PC-9 (cell line): ENCODE measurements around the gene TOMM5. TPM values are rescaled to one million over a fixed set of nuclear protein-coding genes. Genes with fewer than 3 reads are reported as not detected.

Experiments used
- BruUV-seq: library from RNA; stranded (reverse); fragments of 400-500 nt; replicated peaks from 2 replicates; lab custom pipeline; 2021; lab: Mats Ljungman, UMichigan
- CTCF ChIA-PET: fragments of 300-600 bp; sonication (Branson Sonifier 250); formaldehyde crosslinking; loops from one replicate; lab custom pipeline; 2022; ENCODE audit warnings: antibody characterized with exemption; lab: Charles Lee
- POLR2A ChIA-PET: fragments of 300-600 bp; sonication (Branson Sonifier 250); formaldehyde crosslinking; loops from one replicate; lab custom pipeline; 2022; ENCODE audit warnings: antibody characterized with exemption; ENCODE audit not compliant: unreplicated experiment; lab: Charles Lee
- DNase-seq, 2 experiments: peaks; one replicate each; pipeline versions ENCODE4 v3.0.0 to v3.0.0-alpha.2; 2015 to 2022; ENCODE audit warnings: mixed read lengths in 1 of 2
- H2AFZ ChIP-seq: fragments of 200-600 bp; sonication (generic); 2 replicates; pipeline ENCODE4 v1.8.1; 2017; ENCODE audit warnings: antibody characterized with exemption
- H3F3A ChIP-seq: fragments of 200-600 bp; sonication (generic); 2 replicates; pipeline ENCODE4 v1.8.1; 2017; ENCODE audit warnings: antibody characterized with exemption, mild to moderate bottlenecking, low read depth; ENCODE audit not compliant: insufficient read depth
- H3K27ac ChIP-seq: fragments of 200-600 bp; sonication (generic); 2 replicates; pipeline ENCODE4 v1.6.1; 2016; ENCODE audit warnings: mixed run types
- H3K27me3 ChIP-seq: fragments of 200-600 bp; sonication (generic); 2 replicates; pipeline ENCODE4 v1.6.1; 2016; ENCODE audit warnings: low read depth, mixed run types; ENCODE audit not compliant: insufficient read depth
- H3K36me3 ChIP-seq: fragments of 200-600 bp; sonication (generic); 2 replicates; pipeline ENCODE4 v1.6.1; 2016; ENCODE audit warnings: low read depth, mixed run types
- H3K4me1 ChIP-seq: fragments of 200-600 bp; sonication (generic); replicated peaks from 2 replicates; pipeline ENCODE4 v1.6.1; 2016; ENCODE audit warnings: mixed run types; ENCODE audit not compliant: insufficient read depth
- H3K4me2 ChIP-seq: fragments of 200-600 bp; sonication (generic); 2 replicates; pipeline ENCODE4 v1.6.1; 2017; ENCODE audit warnings: mixed run types
- H3K4me3 ChIP-seq: fragments of 200-600 bp; sonication (generic); 2 replicates; pipeline ENCODE4 v1.6.1; 2016; ENCODE audit warnings: mixed run types
- H3K79me2 ChIP-seq: fragments of 200-600 bp; sonication (generic); 2 replicates; pipeline ENCODE4 v1.6.1; 2017; ENCODE audit warnings: low read depth, mixed run types
- H3K9me2 ChIP-seq: fragments of 200-600 bp; sonication (generic); 2 replicates; pipeline ENCODE4 v1.8.1; 2017; ENCODE audit warnings: mild to moderate bottlenecking; ENCODE audit not compliant: insufficient read depth
- H3K9me3 ChIP-seq: fragments of 200-600 bp; sonication (generic); 2 replicates; pipeline ENCODE4 v1.8.1; 2016; ENCODE audit warnings: low read depth; ENCODE audit not compliant: insufficient read depth
- H4K20me1 ChIP-seq: fragments of 200-600 bp; sonication (generic); 2 replicates; pipeline ENCODE4 v1.8.1; 2017; ENCODE audit not compliant: insufficient read depth
- CTCF ChIP-seq: fragments of 200-600 bp; sonication (generic); conservative IDR thresholded peaks from 2 replicates; pipeline ENCODE4 v1.6.1; 2017; ENCODE audit warnings: mixed run types, antibody characterized with exemption, mild to moderate bottlenecking, moderate library complexity
- EZH2 ChIP-seq: fragments of 200-600 bp; sonication (generic); IDR thresholded peaks from 2 replicates; pipeline ENCODE4 v1.8.0; 2017; ENCODE audit warnings: antibody characterized with exemption, low read depth
- intact Hi-C: fragments of 100-400 bp; cut with micrococcal nuclease; formaldehyde crosslinking; loops from one replicate; pipeline ENCODE4 v1.10.0; 2022; ENCODE audit not compliant: unreplicated experiment
- total RNA-seq: library from RNA; stranded (reverse); gene quantifications from 2 replicates; pipeline ENCODE4 v1.2.3, GENCODE V29; 2021

The TOMM5 gene
- total RNA-seq, 1 experiment from 2014 or later, result 78.2 TPM

GRCh38 chr9:37575001-37575400, 17.4 kb downstream of the TOMM5 start:
- H3K9me3 ChIP-seq, result no peaks in the 10 kb centered on the region
- ChIA-PET CTCF (interaction anchor here (0.5 kb wide), 1 partner anchor 252 kb away, joined by 5 read pairs; no protein-coding TSS in a partner anchor), POLR2A (no interaction called here)
- no peaks in the 10 kb centered on the region for H3F3A ChIP-seq
- DNase-seq, result no peak
- no peak for TF ChIP-seq EZH2
- TF ChIP-seq CTCF, result no peak
- H3K27ac ChIP-seq, result no peak overlapping the region
- no peaks in the 10 kb centered on the region for H3K79me2 ChIP-seq
- H4K20me1 ChIP-seq, result no peaks in the 10 kb centered on the region; the same call in 1 of the 2 replicates
- intact Hi-C loops, result no loop called here
- no peaks in the 10 kb centered on the region for H3K4me1 ChIP-seq
- no peaks in the 10 kb centered on the region for H3K27me3 ChIP-seq
- no peak overlapping the region for H3K4me3 ChIP-seq
- no peaks in the 10 kb centered on the region for H3K9me2 ChIP-seq
- H3K4me2 ChIP-seq, result no peak overlapping the region
- H3K36me3 ChIP-seq, result no peaks in the 10 kb centered on the region
- BruUV-seq, result no TSS peak
- no peak overlapping the region for H2AFZ ChIP-seq

- BruUV-seq, result no TSS peak
- CTCF ChIA-PET, result no interaction called here
- Histone ChIP-seq H3K36me3 (no peaks in the 10 kb centered on the region), H3K9me3 (no peaks in the 10 kb centered on the region), H3F3A (no peaks in the 10 kb centered on the region), H3K27me3 (no peaks in the 10 kb centered on the region), H3K79me2 (no peaks in the 10 kb centered on the region), H2AFZ (no peak overlapping the region), H3K4me2 (no peak overlapping the region), H3K4me3 (no peak overlapping the region), H3K9me2 (no peaks in the 10 kb centered on the region), H3K27ac (no peak overlapping the region), H4K20me1 (no peaks in the 10 kb centered on the region; the same call in 1 of the 2 replicates), H3K4me1 (no peaks in the 10 kb centered on the region)
- POLR2A ChIA-PET, result no interaction called here
- no peak for DNase-seq
- intact Hi-C loops, result no loop called here
- TF ChIP-seq EZH2 (no peak), CTCF (no peak)
Measured at GRCh38 chr9:37574241-37574721, 18.1 kb downstream of the TOMM5 start.

GRCh38 chr9:37571282-37571681, 21.1 kb downstream of the TOMM5 start:
- CTCF ChIA-PET, result no interaction called here
- no peak overlapping the region for H3K4me3 ChIP-seq
- intact Hi-C loops, result no loop called here

More at GRCh38 chr9:37571282-37571681, 21.1 kb downstream of the TOMM5 start:
- Histone ChIP-seq H3F3A (no peaks in the 10 kb centered on the region), H3K9me3 (no peaks in the 10 kb centered on the region), H3K79me2 (no peaks in the 10 kb centered on the region), H3K27me3 (no peaks in the 10 kb centered on the region), H3K36me3 (no peaks in the 10 kb centered on the region), H3K9me2 (no peaks in the 10 kb centered on the region), H4K20me1 (no peaks in the 10 kb centered on the region), H3K4me1 (no peaks in the 10 kb centered on the region), H2AFZ (no peak overlapping the region), H3K4me2 (no peak overlapping the region), H3K27ac (no peak overlapping the region)
- no TSS peak for BruUV-seq
- no peak for DNase-seq
- POLR2A ChIA-PET, result no interaction called here
- TF ChIP-seq EZH2, result no peak
- no peak for TF ChIP-seq CTCF
